ENCODE measurements around the gene RNF11.

The RNF11 gene

GRCh38 chr1:51311826-51312225 is 75.8 kb downstream of the RNF11 start:
- DNase-seq, result no peak

GRCh38 chr1:51312718-51313117 is 76.6 kb downstream of the RNF11 start:
- no peak for DNase-seq

GRCh38 chr1:51313268-51313852 is 77.3 kb downstream of the RNF11 start:
- DNase-seq, result no peak

- no peak for DNase-seq
These were observed 78.1 kb downstream of the RNF11 start for GRCh38 chr1:51313961-51314777.

- DNase-seq, result no peak
These were observed 78.9 kb downstream of the RNF11 start for GRCh38 chr1:51314974-51315373.

- no peak for DNase-seq
These were observed 80.2 kb downstream of the RNF11 start for GRCh38 chr1:51316113-51316845.

- no peak for DNase-seq
These were observed 80.7 kb downstream of the RNF11 start for GRCh38 chr1:51316846-51317120.

GRCh38 chr1:51317798-51318197 is 81.7 kb downstream of the RNF11 start:
- no peak for DNase-seq

DNA sequence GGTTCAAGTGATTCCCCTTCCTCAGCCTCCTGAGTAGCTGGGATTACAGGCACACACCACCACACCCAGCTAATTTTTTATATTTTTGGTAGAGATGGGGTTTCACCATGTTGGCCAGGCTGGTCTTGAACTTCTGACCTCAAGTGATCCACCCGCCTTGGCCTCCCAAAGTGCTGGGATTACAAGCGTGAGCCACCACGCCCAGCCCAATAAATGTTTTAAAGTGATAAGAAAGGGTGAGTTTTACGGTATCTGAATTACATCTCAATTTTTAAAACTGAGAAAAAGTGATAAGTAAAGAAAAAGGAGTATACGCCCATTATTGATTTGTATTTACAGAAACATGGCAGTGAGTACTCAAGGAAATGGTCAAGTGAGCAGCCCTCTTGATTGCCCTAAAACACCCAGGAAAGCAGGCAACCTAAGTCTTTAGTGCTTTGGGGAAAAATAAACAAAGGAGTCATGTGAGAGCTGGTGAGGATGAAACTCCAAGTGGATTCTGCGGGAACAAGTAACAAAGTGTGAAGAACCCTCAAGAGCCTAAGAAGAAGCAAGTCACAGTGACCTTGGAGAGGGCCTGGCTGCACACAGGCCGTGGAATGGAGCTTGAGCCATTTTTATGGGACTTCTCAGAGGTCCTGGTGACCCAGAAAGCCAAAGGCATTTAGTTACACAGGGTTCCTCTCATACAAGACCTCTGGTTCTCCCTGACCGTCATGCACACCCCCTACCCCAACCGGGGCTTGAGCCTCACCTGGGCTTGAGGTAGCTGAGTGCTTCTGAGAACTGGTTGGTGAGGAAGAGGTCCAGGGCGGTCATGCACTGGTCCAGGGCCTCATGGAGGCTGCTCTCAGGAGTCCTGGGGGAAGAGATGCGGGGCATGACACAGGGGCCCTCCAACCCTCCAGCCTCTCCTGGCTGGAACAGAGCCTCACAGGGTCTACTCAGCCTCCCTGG is 85.2 kb downstream of the RNF11 start:
- DNase-seq, result no peak

DNA sequence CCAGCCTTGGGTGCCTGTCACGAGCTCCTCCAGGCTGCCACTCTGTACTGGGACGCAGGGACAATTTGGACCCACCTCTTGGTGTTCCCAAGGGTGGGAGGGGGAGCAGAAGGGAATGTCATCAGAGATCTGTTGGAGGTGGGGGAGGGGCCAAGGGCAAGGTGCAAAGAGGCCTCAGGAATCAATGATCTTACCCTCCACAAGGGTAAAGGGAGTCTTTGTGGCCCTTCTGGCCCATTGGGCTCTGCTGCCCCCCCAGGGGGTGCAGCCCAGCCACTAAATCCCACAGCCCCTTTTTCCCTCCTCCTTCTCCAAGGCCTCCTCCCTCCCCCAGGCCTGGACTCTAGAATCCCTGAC is 85.8 kb downstream of the RNF11 start:
- DNase-seq, result no peak

DNA sequence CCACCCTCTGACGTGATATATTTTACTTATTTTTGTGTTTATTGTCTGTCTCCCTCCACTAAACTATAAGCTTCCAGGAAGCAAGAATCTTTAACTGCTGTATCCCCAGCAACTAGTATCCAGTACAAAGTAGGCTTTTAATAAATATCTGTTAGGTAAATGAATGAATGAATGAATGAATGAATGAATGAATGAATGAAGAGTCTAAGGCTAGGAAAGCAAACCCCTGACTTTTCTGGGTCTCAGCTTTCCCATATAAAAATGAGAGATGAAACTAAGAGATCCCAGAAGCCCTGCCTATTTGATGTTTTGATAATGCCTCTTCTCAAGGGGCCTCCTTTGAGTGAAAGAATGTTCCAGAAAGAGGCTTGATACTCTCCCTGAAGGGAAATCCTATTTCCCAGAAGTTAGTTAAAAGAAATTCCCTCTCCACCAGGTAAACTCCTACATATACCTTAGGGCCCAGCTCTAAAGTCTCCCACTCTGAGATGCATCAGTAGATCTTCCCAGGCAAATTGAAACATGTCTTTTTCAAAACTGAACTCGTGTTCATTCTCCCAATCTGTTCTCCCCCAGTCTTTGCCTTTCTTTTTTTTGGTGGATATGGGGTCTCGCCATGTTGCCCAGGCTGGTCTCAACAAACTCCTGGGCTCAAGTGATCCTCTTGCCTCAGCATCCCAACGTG is 86.5 kb downstream of the RNF11 start:
- no peak for DNase-seq

Data from amygdala (tissue), 56 donors.